Stimulated activated naive CD4-positive, alpha-beta T cell treated with Interleukin-2 at 50 U/mL for 16 hours (primary cell): ENCODE results near the gene LMOD1.
"Not testable (repeated sequence)": the region's sequence is repeated elsewhere in the genome, so short reads cannot be mapped to it uniquely, and the experiment has no call there.

ENCODE experiments used
- DNase-seq: peaks from one replicate; lab custom pipeline; 2025; lab: John Stamatoyannopoulos, UW

LMOD1 gene

DNA sequence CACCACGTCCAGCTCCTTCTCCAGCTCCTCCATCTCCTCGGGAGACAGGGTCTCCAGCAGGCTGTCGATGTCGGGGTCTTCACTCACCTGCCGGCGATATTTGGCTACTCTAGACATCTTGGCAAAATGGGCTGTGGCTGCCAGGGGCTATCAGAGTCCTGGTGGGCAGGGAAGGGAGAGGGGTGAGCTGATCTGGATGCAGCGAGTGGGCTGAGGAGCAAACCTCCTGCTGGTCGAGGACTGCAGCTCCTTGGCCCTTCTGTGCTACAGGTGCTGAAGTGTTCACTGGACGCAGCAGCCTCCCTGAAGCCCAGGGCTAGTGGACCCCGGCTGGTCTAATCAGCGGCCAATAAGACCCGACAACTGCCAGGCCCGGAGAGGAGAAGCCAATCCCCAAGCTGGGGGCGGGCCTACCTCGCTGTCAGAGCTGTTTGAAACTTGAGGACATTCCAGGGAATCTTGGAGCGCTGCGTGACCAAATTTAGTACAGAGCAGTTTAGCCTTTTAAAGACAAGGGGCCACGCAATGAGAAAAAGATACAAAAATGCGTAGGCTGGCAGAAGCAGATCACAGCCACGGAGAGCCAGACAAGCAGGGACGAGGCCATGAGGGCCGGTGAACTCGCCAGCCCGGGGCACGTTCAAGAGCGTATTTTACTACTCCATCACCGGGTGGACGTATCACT is at the start of gene LMOD1:
TSS of gene LMOD1 (minus strand) at position 325 of the 685 bp plus-strand sequence. CDS start at position 117, 208 bp downstream.
- DNase-seq: no peak

DNA sequence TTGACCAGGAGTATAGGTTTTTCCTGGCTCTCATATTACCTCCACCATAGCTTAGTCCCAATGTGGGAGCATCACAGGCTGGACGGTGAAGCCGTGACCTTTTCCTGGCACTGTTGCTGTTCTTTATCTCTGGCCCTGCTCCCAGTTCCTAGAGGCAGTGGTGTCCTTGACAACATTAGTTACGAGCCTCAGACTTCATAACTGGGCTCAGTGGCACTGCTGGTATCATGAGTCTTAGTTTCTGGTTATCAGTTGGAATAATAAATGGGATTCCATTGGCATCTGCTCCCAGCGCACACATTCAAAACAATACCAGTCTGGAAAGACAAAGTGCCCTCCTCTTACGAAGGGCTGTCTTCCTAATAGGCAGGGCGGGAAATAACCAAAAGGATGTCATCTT is 44.1 kb upstream of the LMOD1 start:
- no peak for DNase-seq

DNA sequence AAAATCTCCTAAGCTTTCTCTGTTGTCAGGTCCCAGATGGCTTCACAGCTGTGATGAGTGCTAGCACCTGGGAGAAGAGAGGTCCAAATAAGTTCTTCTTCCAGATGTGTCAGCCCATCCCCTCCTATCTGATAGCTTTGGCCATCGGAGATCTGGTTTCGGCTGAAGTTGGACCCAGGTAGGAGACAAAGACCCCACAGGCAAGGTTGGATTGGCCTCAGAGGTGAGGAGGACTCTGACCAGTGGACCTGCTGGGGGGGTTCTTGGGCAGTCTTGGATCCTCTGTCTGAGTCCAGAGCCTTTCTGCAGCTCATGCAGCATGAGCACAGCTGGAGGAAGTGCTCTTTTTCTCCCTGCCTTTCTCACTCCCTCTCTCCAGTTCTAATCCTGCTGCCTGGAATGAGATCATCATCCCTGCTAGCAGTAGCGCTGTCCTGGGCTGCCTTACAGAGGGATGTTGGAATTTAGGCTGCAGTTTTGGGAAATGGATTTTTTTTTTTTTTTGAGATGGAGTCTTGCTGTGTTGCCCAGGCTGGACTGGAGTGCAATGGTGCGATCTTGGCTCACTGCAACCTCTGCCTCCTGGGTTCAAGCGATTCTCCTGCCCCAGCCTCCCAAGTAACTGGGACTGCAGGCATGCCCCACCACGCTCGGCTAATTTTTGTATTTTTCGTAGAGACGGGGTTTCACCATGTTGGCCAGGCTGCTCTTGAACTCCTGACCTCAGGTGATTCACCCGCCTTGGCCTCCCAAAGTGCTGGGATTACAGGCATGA is 43.2 kb upstream of the LMOD1 start:
- no peak for DNase-seq

DNA sequence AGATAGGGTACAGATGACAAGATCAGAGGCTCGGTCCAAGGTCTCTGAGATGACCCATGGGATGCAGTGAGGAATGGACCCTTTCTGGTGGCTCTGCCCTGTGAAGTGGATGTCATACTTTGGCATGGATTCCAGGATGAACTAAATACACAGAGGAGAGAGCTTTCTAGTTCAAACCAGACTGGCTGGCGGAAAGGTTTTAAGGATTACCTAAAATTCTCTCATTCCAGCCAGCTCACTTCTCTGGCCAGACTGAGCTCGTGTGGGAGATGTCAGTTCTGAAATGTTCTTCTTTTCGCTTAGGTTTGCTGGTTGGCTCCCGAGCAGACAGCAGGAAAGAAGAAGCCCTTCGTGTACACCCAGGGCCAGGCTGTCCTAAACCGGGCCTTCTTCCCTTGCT is 42.3 kb upstream of the LMOD1 start:
- no peak for DNase-seq

- DNase-seq: no peak
These were observed 39.0 kb upstream of the LMOD1 start for GRCh38 chr1:201985355-201985754.

GRCh38 chr1:201984446-201984845 is 38.1 kb upstream of the LMOD1 start:
- no peak for DNase-seq

GRCh38 chr1:201983380-201983805 is 37.0 kb upstream of the LMOD1 start:
- DNase-seq: no peak

- DNase-seq: peak; percentile 47
These were observed 36.5 kb upstream of the LMOD1 start, which contains the start of gene RNPEP for GRCh38 chr1:201982623-201983379. Gene RNPEP (plus strand): TSS chr1:201982648. CDS start chr1:201982667, 19 bp downstream.

DNA sequence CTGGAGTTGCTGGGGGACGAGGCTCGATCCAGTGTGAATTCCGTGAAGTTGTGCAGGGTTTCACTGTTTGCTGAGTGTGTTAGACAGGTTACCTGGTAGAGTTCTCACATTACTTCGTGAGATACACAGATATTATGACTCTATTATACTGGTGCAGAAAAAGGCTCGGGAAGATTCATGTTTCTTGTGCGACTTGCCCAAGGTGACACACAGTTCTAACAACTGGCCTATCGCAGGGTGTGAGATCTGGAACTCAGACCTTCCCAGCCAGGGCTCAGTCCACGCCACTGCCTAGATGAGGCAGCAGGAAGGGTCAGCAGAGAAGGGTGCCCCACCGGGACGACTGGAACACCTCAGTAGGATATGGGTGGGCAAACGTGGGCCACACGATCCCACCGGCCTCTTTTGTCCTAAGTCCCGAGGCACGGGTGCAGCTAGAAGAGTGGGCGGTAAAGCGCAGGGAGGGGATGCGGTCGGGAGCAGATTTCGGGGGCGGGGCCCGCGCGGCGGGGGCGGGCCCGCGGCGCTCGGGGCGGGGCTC is 35.8 kb upstream of the LMOD1 start:
- DNase-seq: no peak

- no peak for DNase-seq
These were observed 24.2 kb upstream of the LMOD1 start for GRCh38 chr1:201970334-201971159.

DNA sequence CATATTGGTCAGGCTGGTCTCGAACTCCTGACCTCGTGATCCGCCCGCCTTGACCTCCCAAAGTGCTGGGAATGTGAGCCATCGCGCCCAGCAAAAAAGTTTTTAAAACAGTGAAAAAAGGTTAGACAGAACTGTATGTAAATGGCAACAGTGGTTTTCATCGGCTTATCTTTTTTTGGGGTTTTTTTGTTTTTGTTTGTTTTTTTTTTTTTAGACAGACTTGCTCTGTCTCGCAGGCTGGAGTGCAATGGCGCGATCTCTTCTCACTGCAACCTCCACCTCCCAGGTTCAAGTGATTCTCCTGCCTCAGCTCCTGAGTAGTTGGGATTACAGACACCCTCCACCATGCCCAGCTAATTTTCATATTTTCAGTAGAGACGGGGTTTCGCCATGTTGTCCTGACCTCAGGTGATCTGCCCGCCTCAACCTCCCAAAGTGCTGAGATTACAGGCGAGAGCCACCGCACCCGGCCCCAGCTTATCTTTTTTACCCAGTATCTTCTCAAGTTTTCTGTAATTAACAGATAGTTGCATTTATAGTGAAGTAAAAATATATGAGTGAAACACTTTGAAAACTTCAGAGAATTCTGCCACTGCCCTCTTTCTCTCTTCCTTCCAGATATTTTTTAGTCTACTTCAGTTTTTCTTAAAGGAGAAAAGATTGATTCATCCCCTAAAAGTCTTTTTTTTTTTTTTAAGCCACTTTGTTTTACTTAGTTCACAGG is 22.0 kb upstream of the LMOD1 start:
- DNase-seq: no peak

- DNase-seq: no peak
These were observed 19.8 kb upstream of the LMOD1 start for GRCh38 chr1:201966171-201966570.

DNA sequence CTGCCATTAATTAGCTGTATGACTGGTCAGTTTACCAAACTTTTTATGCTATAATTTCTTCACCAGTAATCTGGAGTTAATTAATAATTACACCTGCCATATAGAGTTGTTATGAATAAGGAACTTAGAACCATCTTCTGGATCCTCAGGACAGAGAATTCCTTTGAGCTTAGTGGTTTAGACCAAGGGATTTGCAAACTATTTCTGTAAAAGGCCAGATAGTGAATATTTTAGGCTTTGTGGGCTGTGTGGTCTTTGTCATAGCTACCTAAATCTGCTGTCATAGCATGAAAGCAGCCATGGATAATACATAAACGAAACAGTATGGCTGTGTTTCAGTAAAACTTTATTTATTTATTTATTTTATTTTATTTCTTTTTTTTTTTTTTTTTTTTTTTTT is 17.9 kb upstream of the LMOD1 start:
- DNase-seq: no peak

DNA sequence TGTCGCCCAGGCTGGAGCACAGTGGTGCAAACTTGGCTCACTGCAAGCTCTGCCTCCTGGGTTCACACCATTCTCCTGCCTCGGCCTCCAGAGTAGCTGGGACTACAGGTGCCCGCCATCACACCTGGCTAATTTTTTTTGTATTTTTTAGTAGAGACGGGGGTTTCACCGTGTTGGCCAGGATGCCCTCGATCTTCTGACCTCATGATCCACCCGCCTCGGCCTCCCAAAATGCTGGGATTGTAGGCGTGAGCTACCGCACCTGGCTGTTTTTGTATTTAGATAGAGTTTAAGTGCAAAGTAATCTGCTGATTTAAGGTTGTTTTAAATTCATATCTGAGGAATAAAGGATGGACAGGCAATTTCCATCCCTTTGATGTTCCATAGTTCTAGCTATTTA is 16.0 kb upstream of the LMOD1 start:
- not testable (repeated sequence) for DNase-seq

DNA sequence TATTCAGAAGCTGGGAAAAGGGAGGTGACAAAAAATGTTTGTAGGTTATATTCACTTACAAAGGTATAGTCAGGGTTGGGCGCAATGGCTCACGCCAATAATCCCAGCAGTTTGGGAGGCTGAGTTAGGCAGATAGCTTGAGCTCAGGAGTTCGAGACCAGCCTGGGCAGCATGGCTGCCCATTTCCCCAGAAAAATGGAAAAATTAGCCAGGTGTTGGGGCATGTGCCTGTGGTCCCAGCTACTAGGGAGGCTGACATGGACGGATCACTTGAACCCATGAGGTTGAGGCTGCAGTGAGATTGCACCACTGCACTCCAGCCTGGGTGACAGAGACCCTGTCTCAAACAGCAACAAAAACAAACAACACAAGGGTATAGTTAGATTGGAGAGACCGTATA is 12.0 kb upstream of the LMOD1 start:
- DNase-seq: no peak

DNA sequence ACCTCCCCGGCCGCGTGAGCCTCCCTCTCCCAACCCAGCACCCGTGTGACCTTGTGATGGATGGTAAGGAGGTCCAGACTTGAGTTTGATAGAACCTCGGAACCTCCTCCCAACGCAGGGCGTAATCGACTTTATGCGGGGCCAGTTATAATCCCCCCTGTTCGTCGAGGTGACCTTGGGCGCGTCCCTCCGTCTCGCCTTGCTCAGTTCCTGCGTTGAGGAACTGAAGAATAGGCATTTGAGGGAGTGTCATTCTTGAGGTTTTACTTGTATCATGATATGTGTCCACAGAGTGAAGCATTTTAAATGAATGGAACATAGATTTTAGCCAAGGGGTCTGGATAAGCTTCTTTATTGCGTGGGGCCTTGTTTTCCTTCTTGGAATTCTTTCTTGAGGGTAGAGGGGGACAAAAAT is 9.4 kb upstream of the LMOD1 start:
- DNase-seq: no peak

GRCh38 chr1:201955009-201955728 is 8.8 kb upstream of the LMOD1 start, which contains the start of gene TIMM17A:
Gene TIMM17A (plus strand): TSS chr1:201955503. CDS start chr1:201955527, 24 bp downstream.
- DNase-seq: peak; percentile 94

DNA sequence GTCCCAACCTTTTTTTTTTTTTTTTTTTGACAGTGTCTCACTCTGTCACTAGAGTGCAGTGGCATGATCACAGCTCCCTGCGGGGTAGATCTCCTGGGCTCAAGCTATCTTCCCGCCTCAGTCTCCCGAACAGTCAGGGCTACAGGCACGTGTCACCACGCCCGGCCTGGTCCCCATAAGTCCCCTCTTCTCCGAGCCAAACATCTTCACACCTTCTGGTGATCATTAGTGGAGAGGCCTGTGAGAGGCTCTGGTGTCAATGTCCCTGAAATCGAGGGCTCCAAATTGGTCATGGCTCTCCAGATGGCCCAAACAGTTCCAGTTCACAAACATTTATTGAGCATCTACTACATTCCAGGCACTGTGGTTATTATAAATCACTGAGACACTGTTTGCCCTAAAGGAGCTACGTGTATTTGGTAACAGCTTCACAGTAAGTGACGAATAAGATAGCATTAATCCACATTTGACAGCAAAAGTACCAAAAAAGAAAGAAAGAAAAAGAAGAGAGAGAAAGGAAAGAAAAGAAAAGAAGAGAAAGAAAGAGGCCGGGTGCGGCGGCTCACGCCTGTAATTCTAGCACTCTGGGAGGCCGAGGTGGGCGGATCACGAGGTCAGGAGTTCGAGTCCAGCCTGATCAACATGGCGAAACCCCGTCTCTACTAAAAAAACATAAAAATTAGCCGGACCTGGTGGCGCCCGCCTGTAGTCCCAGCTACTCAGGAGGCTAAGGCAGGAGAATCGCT is 8.1 kb upstream of the LMOD1 start:
- no peak for DNase-seq

DNA sequence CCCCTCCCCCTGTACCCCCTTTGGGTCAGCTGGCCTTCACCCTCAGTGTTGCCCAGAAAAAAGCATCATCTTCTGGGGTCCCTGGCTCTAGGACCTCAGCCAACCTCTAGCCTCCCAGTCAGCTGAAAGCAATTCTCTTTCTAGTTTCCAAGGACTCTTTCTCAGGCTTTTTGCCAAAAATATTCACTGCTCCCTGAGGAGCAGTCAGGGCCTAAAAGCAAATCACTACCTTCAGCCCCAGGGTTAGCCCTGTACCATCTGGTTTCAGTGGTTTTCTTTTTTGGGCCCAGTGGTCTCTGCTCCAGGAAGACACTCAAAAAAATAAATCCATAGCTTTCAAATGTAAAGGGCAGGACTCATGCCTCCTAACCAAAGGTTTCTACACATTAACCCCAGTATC is 3.1 kb upstream of the LMOD1 start:
- DNase-seq: no peak
